Hepatic stellate cell (primary cell): Measurements from ENCODE around the gene TCF7L1.
A peak's percentile ranks its signal among the peaks of the same experiment; 100 is the strongest.
"Not testable (repeated sequence)": the region's sequence is repeated elsewhere in the genome, so short reads cannot be mapped to it uniquely, and the experiment has no call there.

ENCODE experiments used
- DNase-seq: peaks from one replicate; pipeline ENCODE4 v3.0.0; 2011; ENCODE audit warnings: low spot score

Gene TCF7L1

DNA sequence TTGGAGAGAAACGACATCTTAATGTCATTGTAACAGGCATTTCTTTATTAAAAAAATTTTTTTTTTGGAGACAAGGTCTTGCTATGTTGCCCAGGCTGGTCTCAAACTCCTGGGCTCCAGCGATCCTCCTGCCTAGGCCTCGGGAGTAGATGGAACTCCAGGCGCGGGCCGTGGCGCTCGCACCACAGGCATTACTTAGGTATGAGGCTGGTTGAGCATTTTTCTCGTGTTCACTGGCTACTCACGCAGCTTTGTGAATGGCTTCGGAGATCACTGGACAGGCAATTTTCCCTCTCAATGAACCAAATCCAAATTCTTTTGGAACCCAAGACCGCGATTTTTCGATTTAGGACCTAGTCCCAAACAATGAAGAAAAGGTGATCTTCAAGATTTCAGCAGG is 795 bp upstream of the TCF7L1 start:
- no peak for DNase-seq

DNA sequence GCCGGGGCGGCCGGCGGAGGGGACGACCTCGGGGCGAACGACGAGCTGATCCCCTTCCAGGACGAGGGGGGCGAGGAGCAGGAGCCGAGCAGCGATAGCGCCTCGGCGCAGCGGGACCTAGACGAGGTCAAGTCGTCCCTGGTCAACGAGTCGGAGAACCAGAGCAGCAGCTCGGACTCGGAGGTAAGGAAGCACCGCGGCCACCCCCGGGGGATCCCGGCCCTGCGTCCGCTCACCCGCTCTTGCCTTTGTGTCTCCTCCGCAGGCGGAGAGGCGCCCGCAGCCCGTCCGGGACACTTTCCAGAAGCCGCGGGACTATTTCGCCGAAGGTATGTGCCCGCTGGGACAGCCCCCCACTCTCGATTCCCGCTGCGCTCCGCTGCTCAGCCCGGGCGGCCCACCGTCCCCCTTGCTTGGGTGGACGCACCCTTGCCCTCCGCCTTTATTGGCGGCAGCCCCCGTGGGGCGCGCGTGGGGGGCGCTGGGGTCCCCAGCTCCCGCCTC is 611 bp downstream of the TCF7L1 start:
- DNase-seq: peak; percentile 79

DNA sequence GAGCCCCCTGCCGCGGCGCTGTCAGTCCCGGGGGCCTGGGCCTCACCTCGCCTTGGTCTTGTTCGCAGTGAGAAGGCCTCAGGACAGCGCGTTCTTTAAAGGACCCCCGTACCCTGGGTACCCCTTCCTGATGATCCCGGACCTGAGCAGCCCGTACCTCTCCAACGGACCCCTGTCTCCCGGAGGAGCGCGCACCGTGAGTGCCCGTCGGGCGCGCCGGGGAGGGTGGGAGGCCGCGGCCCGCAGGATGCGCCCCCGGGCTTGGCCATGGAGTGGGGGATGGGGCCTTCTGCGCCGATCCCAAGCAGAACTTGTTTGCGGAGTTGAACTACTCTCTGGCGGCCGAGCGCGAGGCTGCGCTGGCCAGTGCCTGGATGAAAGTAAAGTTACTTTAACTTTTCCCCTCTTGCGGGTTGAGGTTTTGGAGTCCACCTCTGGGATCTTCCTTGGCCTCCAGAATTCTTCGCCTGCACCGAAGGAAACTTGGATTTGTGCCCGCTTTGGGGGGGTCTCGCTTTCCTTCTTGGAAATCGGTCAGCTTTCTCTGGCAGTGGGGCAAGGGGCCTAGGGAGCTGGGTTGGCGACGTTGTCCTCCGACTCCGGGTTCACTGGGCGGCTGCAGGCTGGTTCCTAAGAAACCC is 1.2 kb downstream of the TCF7L1 start:
- peak; percentile 63 for DNase-seq

DNA sequence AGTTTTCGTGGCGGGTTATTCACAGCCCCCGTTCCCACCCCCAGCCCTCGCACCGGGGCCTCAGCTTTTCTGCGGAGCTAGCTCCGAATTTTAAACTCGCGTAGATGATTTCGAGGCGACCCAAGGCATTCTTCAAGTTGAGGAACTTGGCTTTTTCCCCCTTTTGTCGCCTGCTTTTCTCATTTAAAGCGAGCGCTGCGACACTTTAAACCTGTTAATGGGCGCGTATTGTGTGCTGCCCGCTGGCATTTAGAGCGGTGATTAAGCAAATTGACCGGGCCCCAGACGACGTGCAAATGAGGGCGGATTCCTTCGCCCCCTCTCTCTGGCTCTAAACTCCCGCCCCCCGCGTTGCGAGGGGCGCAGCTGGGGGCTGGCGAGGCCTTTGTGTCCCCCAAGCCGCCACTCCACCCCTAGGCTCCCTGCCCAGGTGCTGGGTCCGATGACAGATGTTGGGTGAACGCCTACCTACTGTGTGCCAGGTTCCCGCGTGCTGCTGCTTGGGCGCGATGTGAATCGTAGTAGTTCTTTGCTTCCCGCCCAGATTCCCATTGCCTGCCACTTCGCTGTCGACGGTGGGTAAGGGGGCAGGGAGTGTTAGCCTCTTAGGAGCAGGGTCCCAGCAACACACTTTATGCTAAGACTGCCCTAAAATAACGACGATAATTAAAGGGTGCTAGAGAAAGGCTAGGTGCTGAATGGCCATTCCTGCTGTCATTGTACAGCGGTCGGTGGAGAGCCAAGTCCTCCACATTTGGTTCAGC is 1.9 kb downstream of the TCF7L1 start:
- no peak for DNase-seq

DNA sequence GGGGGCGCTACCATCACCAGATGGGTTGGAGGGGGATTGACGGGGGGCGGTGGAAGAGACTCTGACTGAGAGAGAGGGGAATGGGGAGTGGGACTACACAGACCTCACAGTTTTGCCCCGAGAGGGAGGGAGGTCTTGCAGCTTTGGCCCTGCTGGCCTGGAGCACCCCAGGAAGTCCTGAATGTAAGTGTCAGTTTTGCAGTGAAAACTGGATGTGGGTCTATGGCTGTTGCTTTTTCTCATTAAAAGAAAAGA is 2.4 kb downstream of the TCF7L1 start:
- DNase-seq: no peak

DNA sequence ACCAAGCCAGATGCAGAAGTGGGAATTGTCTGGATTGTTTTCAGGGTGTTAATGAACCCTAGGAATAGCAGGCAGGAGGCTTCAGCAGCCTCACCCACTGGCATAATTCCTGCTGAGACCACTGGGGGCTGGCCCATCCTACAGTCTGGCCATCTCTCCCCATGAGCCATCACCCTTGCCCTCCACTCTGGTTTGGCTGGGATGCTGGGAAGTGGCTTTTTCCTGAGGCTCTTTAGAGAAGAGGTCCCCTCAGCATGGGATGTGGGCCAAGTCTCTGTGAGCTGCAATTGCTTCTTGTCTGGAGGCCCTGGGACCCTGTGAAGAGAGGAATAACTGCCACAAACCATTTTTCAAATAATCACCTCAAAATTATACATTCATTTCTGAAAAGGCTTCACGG is 4.0 kb downstream of the TCF7L1 start:
- DNase-seq: no peak

DNA sequence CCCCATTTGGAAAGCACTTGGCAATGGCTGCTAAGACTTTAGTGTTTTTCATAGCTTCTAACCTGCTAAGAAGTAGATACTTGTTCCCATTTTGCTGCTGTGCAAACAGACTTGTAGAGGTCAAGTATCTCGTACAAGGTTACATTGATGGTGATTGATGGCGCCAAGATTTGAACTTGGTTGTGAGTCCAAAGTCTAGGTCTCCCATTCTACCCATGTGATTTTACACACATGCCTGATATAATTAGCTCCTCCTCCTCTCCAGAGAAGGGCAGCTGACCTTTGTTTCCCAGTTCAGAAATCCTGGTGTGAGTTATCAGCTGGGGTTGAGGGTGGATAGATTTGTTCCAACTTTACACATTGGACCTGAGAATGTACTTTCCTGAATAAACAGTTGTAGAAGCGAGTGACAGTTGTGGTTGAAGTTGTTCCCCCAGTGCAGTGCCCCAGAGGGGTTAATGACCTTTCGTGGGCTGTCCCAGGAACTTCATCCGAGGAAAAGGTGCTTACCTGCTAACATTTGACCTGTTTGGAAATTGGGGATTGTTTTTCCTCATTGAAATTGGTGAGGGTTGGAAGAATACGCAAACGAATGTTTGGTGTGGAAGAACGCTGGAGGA is 10.4 kb downstream of the TCF7L1 start:
- DNase-seq: no peak

DNA sequence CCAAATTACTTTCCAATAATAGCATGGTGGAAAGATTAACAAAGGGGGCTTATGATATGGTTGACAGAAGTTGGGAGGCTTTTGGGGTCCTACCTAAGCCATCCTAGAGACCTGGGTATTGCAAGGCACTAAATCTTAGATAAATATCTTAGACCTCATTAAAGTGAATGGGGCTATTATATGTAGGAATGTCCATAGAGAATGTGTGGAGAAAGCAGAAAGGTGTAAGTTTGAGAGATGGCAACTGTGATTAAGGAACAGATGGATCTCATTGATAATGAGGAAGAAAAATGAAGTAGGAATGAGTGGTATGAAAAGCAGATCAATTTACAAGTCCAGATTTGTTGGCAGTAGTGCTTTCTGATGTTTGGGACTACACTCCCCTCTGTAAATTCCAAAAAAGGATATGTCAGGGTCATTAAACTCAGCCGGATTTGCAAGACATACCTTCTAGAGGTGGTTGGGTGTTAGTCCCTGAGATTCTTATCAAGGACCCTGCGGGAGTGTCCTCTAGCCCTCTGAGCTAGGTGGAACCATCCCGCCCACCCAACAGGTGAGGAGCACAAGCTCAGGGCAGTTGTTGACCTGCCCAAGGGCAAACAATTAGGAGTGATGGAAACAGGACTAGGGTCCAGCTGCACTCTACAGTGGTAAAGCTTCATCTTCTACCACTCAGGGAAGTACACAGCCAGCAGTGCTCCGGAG is 12.1 kb downstream of the TCF7L1 start:
- DNase-seq: no peak

DNA sequence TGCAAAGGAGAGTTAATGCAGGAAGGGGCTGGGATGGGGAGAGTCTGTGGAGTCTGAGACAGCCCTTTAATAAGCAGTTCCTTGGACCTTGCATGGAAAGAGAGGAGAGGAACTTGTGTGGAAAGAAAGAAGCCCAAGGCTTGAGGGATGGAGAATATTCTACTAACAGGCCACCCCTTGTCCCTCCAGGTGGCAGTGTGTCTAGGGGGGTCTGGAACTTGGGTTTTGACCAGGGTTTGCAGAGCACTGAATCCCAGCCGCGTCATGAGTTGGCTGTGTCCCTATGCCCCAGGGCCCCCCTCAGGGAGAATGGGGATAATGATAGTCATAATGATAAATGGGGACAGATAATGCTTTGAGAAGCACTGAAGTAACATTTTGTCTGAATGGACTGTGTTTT is 15.0 kb downstream of the TCF7L1 start:
- DNase-seq: no peak

DNA sequence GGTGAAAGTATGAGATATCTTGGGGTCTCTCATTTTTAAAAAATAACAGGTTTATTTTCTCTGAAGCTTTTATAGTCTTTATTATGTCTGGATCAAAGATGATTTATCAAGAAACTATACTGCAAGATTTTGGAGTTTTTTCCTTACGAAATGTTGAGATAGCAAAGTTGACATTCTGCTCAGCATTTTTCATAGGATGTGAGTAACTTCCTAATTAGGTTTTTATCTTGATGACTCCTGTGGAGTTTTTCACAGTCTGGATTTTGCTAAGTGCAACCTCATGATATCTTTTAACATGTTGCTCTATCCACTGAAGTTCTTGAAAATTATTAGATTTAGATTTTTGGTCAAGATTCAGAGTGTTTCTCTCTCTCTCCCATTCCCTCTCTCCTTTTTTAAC is 17.8 kb downstream of the TCF7L1 start:
- no peak for DNase-seq

DNA sequence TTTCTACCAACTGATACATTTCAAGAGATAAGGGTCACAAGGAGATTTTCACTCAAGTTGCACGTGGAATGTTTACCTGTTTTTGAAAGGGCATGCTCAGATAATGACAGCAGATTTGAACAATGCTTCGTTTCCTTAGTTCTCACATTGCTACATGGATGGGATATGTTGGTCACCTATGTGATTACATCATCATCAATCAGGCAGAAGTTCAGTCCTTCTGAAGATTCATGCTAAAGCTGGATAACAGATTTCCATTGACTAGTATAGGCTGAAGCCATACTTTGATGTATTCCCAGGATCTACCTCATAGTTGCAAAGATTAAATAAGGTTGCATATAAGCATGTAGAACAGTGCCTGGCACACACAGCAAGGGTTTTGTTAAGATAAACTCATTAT is 19.7 kb downstream of the TCF7L1 start:
- no peak for DNase-seq

DNA sequence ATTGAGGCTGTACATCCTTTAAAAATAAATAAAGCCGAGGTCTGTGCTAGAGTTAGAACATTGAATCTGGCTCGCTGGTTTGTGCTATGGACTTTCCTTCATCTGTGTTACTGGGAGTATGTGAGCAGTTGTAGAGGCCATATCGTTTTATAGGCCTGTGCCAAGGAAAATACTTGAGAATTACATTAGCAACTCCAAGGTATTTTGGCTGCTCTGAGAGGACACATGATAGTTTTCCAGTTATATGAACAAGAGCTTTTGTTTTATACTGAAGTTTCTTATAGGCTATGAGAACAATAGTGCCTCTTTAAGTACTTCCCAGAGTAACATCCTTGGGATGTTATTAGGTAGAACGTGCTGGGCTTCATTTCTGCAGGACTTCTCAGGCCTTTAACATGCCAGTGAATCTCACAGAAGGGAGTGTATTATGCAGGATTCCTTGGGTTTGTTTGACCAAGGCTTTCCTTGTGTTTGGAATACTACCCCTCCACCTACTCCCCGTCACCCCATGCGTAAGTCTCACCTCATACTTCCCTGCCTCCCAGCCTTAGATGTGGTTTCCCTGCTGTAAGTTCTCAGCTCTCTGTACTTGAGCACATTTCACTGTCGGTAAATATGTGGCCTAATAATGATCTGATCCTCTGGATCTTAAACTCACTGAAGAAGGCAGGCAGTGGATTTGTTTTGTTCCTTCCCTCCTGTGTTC is 21.0 kb downstream of the TCF7L1 start:
- no peak for DNase-seq

DNA sequence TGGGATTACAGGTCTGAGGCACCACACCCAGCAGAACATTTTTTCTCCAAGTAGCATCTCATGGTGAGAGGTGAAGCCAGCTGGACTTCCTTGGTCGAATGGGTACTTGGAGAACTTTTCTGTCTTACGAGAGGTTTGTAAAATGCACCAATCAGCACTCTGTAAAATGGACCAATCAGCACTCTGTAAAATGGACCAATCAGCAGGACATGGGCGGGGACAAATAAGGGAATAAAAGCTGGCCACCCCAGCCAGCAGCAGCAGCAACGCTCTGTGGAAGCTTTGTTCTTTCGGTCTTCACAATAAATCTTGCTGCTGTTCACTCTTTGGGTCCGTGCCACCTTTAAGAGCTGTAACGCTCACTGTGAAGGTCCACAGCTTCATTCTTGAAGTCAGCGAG is 21.9 kb downstream of the TCF7L1 start:
- not testable (repeated sequence) for DNase-seq

DNA sequence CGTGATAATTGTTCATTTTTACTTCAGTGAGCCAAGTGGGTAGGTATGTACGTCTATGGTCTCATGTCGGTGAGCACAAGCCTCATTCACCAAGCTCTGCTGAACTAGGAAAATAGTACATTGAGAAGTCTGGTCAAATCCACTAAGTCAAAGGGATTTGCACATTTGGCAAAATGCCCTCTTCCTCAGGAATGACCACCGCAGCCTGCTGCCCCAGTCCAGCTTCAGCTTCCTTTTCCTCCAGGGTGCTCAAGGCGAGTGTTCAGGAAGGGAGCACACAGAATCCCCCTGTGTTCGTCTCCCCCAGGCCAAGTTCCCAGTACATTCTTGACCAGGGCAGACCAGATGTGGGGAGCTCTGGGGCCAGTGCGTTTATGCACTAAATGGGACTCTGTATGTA is 23.0 kb downstream of the TCF7L1 start:
- DNase-seq: no peak

DNA sequence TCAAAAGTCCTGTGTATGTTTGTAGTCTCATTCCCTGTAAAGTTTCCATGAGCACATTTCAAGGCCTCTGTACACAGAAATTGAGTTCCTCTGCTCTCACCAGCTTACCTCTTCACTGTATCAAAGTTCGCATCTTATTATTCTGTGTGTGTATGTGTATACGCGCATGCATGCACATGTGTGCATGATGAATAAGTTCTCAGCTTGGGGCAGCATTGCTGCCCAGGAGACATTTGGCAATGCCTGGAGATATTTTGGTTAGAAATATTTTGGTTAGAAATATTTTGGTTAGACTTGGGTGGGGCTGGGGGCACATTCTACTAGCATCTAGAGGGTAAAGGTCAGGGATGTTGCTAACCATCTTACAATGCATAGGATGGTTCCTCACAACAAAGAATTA is 23.4 kb downstream of the TCF7L1 start:
- no peak for DNase-seq

DNA sequence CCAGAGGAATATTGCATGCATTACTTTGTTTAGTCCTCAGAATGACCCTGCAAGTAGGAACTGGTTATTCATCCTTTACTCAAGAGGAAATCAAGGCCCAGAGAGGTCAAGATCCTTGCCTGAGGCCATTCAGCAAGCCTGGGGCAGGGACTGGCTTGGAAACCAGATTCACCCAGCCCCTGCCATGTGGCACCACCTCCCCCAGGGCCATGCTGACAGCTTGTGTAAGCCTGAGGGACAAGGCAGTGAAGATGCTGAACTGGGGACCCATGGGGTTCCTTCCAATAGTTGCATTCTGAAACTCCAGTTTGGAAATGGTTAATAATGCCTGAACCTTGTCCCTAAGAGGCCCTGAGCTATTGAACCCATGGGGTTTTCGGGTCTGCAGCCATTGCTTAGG is 24.2 kb downstream of the TCF7L1 start:
- DNase-seq: no peak

DNA sequence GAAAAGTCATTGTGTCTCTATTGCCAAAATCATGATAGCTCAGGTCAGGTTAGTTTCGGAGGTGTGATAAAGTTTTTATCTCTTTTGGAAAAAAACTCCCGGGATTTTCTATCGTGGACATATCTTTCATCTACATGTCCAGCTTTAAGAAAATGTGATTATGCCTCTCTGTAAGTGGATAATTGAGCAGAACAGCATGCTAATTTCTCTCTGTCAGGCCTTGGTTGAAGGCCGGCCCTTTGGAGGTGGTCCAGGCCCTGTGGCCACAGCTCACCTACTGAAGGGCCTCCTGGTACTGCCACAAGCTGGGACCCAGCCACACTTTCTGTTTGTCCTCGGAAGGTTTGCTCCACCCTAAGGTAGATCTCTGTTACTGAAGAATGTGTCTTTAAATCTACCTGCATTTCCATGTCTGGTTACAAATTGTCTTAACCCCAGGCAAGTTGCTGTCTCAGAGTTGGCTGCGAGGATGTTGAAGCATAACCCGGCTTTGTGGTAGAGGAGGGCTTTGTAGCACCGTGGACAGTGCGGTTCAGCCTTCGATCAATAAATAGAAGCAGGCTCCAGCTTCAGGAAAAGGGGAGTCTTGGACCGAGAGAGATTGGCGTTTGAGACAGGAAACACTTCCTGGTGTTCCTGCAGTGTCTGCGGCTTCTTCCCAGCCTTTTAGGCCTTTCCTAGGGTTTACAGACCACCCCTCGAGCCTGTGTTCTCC is 25.5 kb downstream of the TCF7L1 start:
- DNase-seq: no peak

DNA sequence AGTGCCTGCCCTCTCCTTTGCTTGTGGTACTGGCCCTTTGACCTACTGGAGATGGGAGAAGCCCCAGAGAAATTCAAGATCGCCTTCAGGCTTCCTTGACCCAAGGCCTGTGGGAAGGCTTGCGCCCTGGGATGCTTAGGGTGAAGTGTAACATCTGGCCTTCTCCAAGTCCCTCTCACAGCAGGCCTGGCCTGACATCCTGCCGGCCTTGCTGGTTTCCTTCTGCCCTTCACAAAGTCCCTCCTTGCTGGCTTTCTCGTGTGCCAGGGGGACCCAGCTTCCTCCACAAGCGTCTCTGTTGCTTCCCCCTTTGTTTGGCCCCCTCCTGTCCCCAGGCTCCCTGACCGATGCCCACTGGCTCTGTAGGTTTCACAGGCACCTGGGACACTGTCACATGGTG is 26.4 kb downstream of the TCF7L1 start:
- no peak for DNase-seq

DNA sequence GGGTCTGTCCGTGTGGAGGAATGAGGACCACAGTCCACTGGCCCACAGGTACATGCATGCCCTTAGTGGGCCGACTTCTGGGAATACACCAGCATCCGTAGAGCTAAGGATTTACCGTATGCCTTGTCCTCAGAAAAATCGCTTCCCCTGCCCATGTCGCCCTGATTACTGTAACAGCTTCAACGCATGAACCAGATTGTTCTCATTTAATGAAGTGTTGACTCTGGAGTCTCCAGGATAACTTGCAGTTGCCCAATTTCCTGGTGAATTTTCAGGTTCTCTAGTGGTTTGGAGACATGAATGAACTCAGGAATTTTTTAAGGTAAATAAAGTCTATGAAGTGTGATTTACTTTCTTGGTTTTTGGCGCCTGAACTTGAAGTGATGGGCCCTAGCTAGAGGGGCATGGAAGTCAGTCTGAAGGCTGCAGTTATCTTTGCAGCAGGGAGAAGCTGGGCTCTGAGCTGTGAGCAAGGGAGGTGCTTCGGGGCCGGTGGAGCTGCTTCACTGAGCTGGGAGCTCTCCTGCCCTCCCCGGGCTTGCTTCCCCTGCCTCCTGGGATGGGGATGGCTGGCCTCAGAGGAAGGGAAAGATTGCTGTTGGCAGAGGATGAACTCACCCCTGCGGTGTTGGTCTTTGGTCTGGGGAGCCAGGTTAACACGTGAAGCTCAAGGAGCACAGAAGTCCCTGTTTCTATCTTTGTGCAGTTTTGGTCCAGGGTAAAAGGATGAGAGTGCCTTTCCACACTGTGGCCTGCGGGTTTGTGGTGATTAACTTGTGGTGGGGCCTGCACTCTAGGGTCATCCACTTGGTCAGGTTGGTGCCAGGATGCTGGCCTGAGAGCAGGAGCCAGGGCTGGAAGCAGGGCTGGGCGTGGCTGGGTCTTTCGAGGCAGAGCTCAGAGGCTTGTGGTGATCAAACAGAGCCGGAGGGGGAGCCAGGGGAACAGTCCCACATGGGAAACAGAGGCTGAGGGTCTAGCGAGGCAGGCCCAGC is 28.1 kb downstream of the TCF7L1 start:
- peak; percentile 55 for DNase-seq

DNA sequence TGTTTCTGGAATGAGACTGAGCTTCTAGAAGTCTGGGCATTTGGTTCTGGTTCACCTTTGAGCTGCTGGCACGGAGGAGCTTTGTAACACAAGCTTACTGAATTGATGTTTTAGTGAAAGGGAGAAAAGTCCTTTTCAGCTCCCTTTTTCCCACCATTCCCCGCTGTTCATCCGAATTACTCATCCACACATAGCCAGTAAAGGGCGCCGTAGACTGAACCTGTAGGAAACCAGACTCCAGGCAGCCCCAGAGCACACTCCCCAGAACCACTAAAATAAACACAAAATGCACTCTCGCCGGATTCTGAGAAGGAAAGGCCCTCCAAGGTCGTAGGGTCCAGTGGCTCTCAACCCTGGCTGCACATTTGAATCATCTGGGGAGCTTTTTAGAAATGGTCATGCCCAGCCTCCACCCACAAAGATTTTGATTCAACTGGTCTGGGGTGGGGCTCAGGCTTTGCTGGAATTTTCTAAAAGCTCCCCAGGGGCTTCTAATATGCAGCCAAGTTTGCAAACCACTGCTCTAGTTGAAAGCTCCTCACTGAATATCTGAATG is 29.6 kb downstream of the TCF7L1 start:
- peak; percentile 84 for DNase-seq
